ENCODE data around the gene POLR1A.

GRCh38 chr2:86006524-86006923 lies 99.2 kb downstream of the POLR1A start:
- TF ChIP-seq POLR2A (IDR thresholded peaks at IDR 0.05): no peak
- TF ChIP-seq CTCF (IDR thresholded peaks at IDR 0.05): no peak
